Measurements from ENCODE around the gene UVRAG. TPM values are rescaled to one million over a fixed set of nuclear protein-coding genes. Genes with fewer than 3 reads are reported as not detected.
A peak's percentile ranks its signal among the peaks of the same experiment; 100 is the strongest.

The UVRAG gene
- total RNA-seq, 3 donors from 2014 or later (not counting 1 experiment from before 2014, with no cell fraction given) = 39.9 to 52.5 (median 41.4) TPM

GRCh38 chr11:76105637-76106036, 290.6 kb downstream of the UVRAG start:
- no CpG with 5 or more reads among the region's 1 CpG for WGBS (ENCODE audit: insufficient coverage)
- H3K4me3 ChIP-seq (ENCODE audit: low read length) = no peak overlapping the region
- no peak overlapping the region for H3K4me3 Mint-ChIP-seq
- no peaks in the 10 kb centered on the region for H3K4me1 ChIP-seq (ENCODE audit: control insufficient read depth, insufficient read depth, low read length)
- H3K4me1 Mint-ChIP-seq = peaks cover 16 to 32% of the 10 kb centered on the region in 2 donors
- no peaks in the 10 kb centered on the region for H3K36me3 Mint-ChIP-seq
- intact Hi-C loops (cut with micrococcal nuclease) = no loop called here
- no peak for DNase-seq
- H3K9me3 ChIP-seq (ENCODE audit: control insufficient read depth, insufficient read depth, low read length) = no peaks in the 10 kb centered on the region
- H3K27ac ChIP-seq (ENCODE audit: low read length) = no peak overlapping the region
- H3K9me3 Mint-ChIP-seq = no peaks in the 10 kb centered on the region
- H3K27me3 Mint-ChIP-seq (ENCODE audit: low read depth in 2 of 2) = no peaks in the 10 kb centered on the region
- TF ChIP-seq CTCF (IDR thresholded peaks at IDR 0.05) = no peak
- H3K27ac Mint-ChIP-seq = no peak overlapping the region
- no peaks in the 10 kb centered on the region for H3K27me3 ChIP-seq (ENCODE audit: control insufficient read depth, insufficient read depth, low read length)
- no peak for ATAC-seq
- H3K36me3 ChIP-seq (ENCODE audit: control insufficient read depth, insufficient read depth, low read length) = no peaks in the 10 kb centered on the region

- Mint-ChIP-seq H3K9me3 (no peaks in the 10 kb centered on the region), H3K27ac (no peak overlapping the region), H3K4me3 (no peak overlapping the region), H3K36me3 (no peaks in the 10 kb centered on the region), H3K27me3 (ENCODE audit: low read depth in 2 of 2) (no peaks in the 10 kb centered on the region), H3K4me1 (peaks cover 11 to 23% of the 10 kb centered on the region in 2 donors)
- Histone ChIP-seq H3K9me3 (ENCODE audit: control insufficient read depth, insufficient read depth, low read length) (no peaks in the 10 kb centered on the region), H3K36me3 (ENCODE audit: control insufficient read depth, insufficient read depth, low read length) (no peaks in the 10 kb centered on the region), H3K4me3 (ENCODE audit: low read length) (no peak overlapping the region), H3K27me3 (ENCODE audit: control insufficient read depth, insufficient read depth, low read length) (no peaks in the 10 kb centered on the region), H3K4me1 (ENCODE audit: control insufficient read depth, insufficient read depth, low read length) (no peaks in the 10 kb centered on the region), H3K27ac (ENCODE audit: low read length) (no peak overlapping the region)
- TF ChIP-seq CTCF (IDR thresholded peaks at IDR 0.05) = no peak
- 95% methylated on average over 3 of the region's 3 CpGs for WGBS (ENCODE audit: insufficient coverage)
- DNase-seq = no peak
- intact Hi-C loops (cut with micrococcal nuclease) = no loop called here
- ATAC-seq = no peak
Observed at GRCh38 chr11:76107971-76108370, 293.0 kb downstream of the UVRAG start.

GRCh38 chr11:76114238-76114637, 299.2 kb downstream of the UVRAG start:
- DNase-seq (no peak), ATAC-seq (no peak)
- WGBS (ENCODE audit: insufficient coverage) = 66% methylated on average over 2 of the region's 2 CpGs
- no peak overlapping the region for H3K4me3 Mint-ChIP-seq
- peaks cover 6% of the 10 kb centered on the region for H3K36me3 ChIP-seq (ENCODE audit: control insufficient read depth, insufficient read depth, low read length)
- no peak overlapping the region for H3K27ac ChIP-seq (ENCODE audit: low read length)
- no peaks in the 10 kb centered on the region for H3K9me3 ChIP-seq (ENCODE audit: control insufficient read depth, insufficient read depth, low read length)
- peaks cover 0 to 7% of the 10 kb centered on the region in 2 donors for H3K4me1 Mint-ChIP-seq
- no peak overlapping the region for H3K4me3 ChIP-seq (ENCODE audit: low read length)
- H3K27me3 Mint-ChIP-seq (ENCODE audit: low read depth in 2 of 2) = no peaks in the 10 kb centered on the region
- H3K4me1 ChIP-seq (ENCODE audit: control insufficient read depth, insufficient read depth, low read length) = no peaks in the 10 kb centered on the region
- no peaks in the 10 kb centered on the region for H3K27me3 ChIP-seq (ENCODE audit: control insufficient read depth, insufficient read depth, low read length)
- H3K27ac Mint-ChIP-seq = peak overlapping the region in 1 of 2 donors; percentile 15
- no peaks in the 10 kb centered on the region for H3K9me3 Mint-ChIP-seq
- H3K36me3 Mint-ChIP-seq = no peaks in the 10 kb centered on the region
- intact Hi-C loops (cut with micrococcal nuclease) = no loop called here
- no peak for TF ChIP-seq CTCF (IDR thresholded peaks at IDR 0.05)

GRCh38 chr11:76115555-76115954, 300.5 kb downstream of the UVRAG start:
- Mint-ChIP-seq H3K4me3 (no peak overlapping the region), H3K9me3 (no peaks in the 10 kb centered on the region), H3K36me3 (no peaks in the 10 kb centered on the region), H3K4me1 (peaks cover 0 to 4% of the 10 kb centered on the region in 2 donors), H3K27me3 (ENCODE audit: low read depth in 2 of 2) (no peaks in the 10 kb centered on the region), H3K27ac (no peak overlapping the region)
- intact Hi-C loops (cut with micrococcal nuclease) = no loop called here
- no peak for TF ChIP-seq CTCF (IDR thresholded peaks at IDR 0.05)
- no peak for ATAC-seq
- H3K36me3 ChIP-seq (ENCODE audit: control insufficient read depth, insufficient read depth, low read length) = peaks cover 6% of the 10 kb centered on the region
- no peaks in the 10 kb centered on the region for H3K4me1 ChIP-seq (ENCODE audit: control insufficient read depth, insufficient read depth, low read length)
- WGBS (ENCODE audit: insufficient coverage) = 94% methylated on average over 2 of the region's 3 CpGs
- no peak overlapping the region for H3K27ac ChIP-seq (ENCODE audit: low read length)
- no peak overlapping the region for H3K4me3 ChIP-seq (ENCODE audit: low read length)
- no peak for DNase-seq
- H3K27me3 ChIP-seq (ENCODE audit: control insufficient read depth, insufficient read depth, low read length) = no peaks in the 10 kb centered on the region
- H3K9me3 ChIP-seq (ENCODE audit: control insufficient read depth, insufficient read depth, low read length) = no peaks in the 10 kb centered on the region

Measured in natural killer cell (primary cell).